DOHH2 (cell line): Measurements from ENCODE around the gene CLK3.
A peak's percentile ranks its signal among the peaks of the same experiment; 100 is the strongest.

Experiments used
- H3F3A ChIP-seq: fragments of 200-600 bp; sonication (generic), shearing (Covaris generic); 2 replicates; pipeline ENCODE4 v1.6.0; 2016; ENCODE audit warnings: antibody characterized with exemption, mild to moderate bottlenecking; ENCODE audit not compliant: control insufficient read depth, insufficient read depth
- H3K27ac ChIP-seq: fragments of 200-600 bp; sonication (generic); 2 replicates; pipeline ENCODE4 v1.5.1; 2014; ENCODE audit warnings: low read depth, mild to moderate bottlenecking, low read length, moderate library complexity
- H3K27me3 ChIP-seq: fragments of 200-600 bp; sonication (generic); 2 replicates; pipeline ENCODE4 v1.6.1; 2014; ENCODE audit warnings: mild to moderate bottlenecking, low read length, mixed read lengths; ENCODE audit not compliant: control insufficient read depth
- H3K36me3 ChIP-seq: fragments of 200-600 bp; sonication (generic); 2 replicates; pipeline ENCODE4 v1.6.1; 2014; ENCODE audit warnings: mild to moderate bottlenecking, low read length, moderate library complexity, mixed read lengths; ENCODE audit not compliant: control insufficient read depth
- H3K4me1 ChIP-seq: fragments of 200-600 bp; sonication (generic); 2 replicates; pipeline ENCODE4 v1.6.1; 2014; ENCODE audit warnings: mild to moderate bottlenecking, low read length, mixed read lengths; ENCODE audit not compliant: control insufficient read depth
- H3K4me2 ChIP-seq: fragments of 200-600 bp; sonication (generic); 2 replicates; pipeline ENCODE4 v1.6.0; 2014; ENCODE audit warnings: mild to moderate bottlenecking, low read length, moderate library complexity
- H3K4me3 ChIP-seq: fragments of 200-600 bp; sonication (generic); 2 replicates; pipeline ENCODE4 v1.5.1; 2014; ENCODE audit warnings: mild to moderate bottlenecking, low read length, mixed read lengths
- H3K79me2 ChIP-seq: fragments of 200-600 bp; sonication (generic); 2 replicates; pipeline ENCODE4 v1.6.1; 2014; ENCODE audit warnings: mild to moderate bottlenecking, low read length, mixed read lengths; ENCODE audit not compliant: control insufficient read depth
- H3K9me2 ChIP-seq: fragments of 200-600 bp; sonication (generic); replicated peaks from 2 replicates; pipeline ENCODE4 v1.6.1; 2014; ENCODE audit warnings: mild to moderate bottlenecking, low read length, mixed read lengths; ENCODE audit not compliant: control insufficient read depth
- H3K9me3 ChIP-seq: fragments of 200-600 bp; sonication (generic); 2 replicates; pipeline ENCODE4 v1.6.1; 2014; ENCODE audit warnings: antibody characterized with exemption, low read length, mixed read lengths; ENCODE audit not compliant: control insufficient read depth, insufficient read depth
- H4K20me1 ChIP-seq: fragments of 200-600 bp; sonication (generic); 2 replicates; pipeline ENCODE4 v1.6.0; 2014; ENCODE audit warnings: low read depth, mild to moderate bottlenecking, antibody characterized with exemption, low read length, moderate library complexity; ENCODE audit not compliant: control insufficient read depth, insufficient read depth
- EZH2phosphoT487 ChIP-seq: fragments of 200-600 bp; sonication (generic); IDR thresholded peaks from 2 replicates; pipeline ENCODE4 v1.6.1; 2017; ENCODE audit warnings: borderline replicate concordance, mild to moderate bottlenecking, antibody characterized with exemption, low read length, moderate library complexity, mixed read lengths
- TF ChIP-seq, protein P1 (sequence below): fragments of 200-600 bp; sonication (generic); IDR thresholded peaks from one replicate; pipeline ENCODE4 v1.5.1; 2014; ENCODE audit warnings: antibody characterized with exemption, mild to moderate bottlenecking, low read depth, low read length; ENCODE audit not compliant: poor library complexity, severe bottlenecking

Gene CLK3

DNA sequence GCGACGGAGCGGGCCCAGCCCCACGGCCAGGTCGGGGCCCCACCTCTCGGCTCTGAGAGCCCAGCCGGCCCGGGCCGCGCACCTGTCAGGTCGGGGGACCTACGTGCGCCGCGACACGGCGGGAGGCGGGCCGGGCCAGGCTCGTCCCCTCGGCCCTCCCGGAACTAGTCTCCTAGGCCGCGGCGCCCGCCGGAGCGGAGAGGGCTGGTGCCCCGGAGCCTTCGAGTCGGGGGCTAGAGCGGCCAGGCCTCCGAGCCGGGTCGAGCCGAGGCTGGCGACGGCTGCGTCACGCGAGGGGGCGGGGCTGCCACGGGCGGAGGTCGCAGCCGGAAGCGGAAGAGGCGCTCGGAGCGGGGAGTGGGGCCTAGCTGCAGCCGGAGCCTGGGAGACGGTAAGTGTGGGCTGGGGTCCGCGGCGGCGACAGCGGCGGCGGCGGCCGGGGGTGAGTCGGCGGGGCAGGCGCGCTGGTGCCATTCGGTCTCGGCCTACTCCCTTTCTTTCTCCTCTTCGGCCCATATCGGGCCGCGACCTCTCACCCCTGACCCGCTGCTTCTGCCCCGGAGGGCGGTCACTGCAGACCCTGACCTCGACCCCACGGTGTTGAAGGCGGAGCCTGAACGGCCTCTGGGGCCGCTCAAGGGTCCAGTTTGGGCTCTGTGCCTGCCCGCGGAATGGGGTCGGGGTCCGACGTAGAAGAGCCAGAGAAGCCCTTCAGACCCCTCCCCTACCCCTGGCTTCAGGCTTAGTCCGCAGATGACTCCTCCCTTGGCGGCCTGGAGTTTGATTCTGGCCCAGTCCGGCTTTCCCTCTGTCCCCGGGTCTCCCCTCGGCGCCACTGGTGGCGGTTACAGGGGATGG, at the start of gene CLK3:
CLK3 (plus strand) TSS at position 329 of the 858 bp plus-strand sequence. CDS start 3,361 bp downstream, outside the sequence.
- H3K9me2 ChIP-seq: no peaks in the 10 kb centered on the region
- peaks cover 24% of the 10 kb centered on the region for H3K4me1 ChIP-seq
- peaks cover 56% of the 10 kb centered on the region for H3K79me2 ChIP-seq
- H3K4me3 ChIP-seq: peak within 1 kb of the TSS; percentile 98
- TF ChIP-seq EZH2phosphoT487: no peak
- TF ChIP-seq, protein P1, sequence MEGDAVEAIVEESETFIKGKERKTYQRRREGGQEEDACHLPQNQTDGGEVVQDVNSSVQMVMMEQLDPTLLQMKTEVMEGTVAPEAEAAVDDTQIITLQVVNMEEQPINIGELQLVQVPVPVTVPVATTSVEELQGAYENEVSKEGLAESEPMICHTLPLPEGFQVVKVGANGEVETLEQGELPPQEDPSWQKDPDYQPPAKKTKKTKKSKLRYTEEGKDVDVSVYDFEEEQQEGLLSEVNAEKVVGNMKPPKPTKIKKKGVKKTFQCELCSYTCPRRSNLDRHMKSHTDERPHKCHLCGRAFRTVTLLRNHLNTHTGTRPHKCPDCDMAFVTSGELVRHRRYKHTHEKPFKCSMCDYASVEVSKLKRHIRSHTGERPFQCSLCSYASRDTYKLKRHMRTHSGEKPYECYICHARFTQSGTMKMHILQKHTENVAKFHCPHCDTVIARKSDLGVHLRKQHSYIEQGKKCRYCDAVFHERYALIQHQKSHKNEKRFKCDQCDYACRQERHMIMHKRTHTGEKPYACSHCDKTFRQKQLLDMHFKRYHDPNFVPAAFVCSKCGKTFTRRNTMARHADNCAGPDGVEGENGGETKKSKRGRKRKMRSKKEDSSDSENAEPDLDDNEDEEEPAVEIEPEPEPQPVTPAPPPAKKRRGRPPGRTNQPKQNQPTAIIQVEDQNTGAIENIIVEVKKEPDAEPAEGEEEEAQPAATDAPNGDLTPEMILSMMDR: no peak
- peaks cover 48% of the 10 kb centered on the region for H3K36me3 ChIP-seq
- peak within 1 kb of the TSS; percentile 79 for H3K27ac ChIP-seq
- 0 out of 2 replicates have a peak, but pooled peaks cover 7% of the 10 kb centered on the region for H3K27me3 ChIP-seq
- no peaks in the 10 kb centered on the region for H3K9me3 ChIP-seq
- H3F3A ChIP-seq: peaks cover 10% of the 10 kb centered on the region
- peak within 1 kb of the TSS; percentile 96 for H3K4me2 ChIP-seq
- H4K20me1 ChIP-seq: peaks cover 26% of the 10 kb centered on the region

DNA sequence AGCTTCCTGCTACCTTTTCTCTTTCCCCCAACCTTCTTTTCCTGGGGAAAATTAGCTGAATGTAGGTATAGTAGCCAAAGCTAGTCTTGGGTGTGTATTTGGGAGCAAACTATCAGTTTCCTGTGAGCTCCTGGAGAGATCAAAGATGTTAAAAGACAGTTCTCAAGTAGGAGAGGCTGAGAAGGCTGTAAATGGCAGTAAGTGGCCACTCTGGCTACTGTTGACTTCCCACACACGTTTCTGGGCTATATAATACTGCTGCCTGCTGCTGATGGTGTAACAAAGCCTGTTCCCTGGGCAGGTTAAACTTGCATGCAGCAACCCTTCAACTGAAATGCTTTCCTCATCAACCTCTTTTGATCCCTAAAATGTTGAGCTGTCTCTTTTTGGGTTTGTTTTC, 47.0 kb upstream of the CLK3 start:
- Histone ChIP-seq H3K27ac (no peak overlapping the region), H3K4me3 (no peak overlapping the region), H3K9me2 (no peaks in the 10 kb centered on the region), H3K79me2 (no peaks in the 10 kb centered on the region), H3K36me3 (no peaks in the 10 kb centered on the region), H3K27me3 (peaks cover 64% of the 10 kb centered on the region), H3K9me3 (no peaks in the 10 kb centered on the region), H3F3A (no peaks in the 10 kb centered on the region), H3K4me1 (no peaks in the 10 kb centered on the region), H3K4me2 (no peak overlapping the region), H4K20me1 (no peaks in the 10 kb centered on the region)
- no peak for TF ChIP-seq EZH2phosphoT487
- TF ChIP-seq, protein P1: no peak

DNA sequence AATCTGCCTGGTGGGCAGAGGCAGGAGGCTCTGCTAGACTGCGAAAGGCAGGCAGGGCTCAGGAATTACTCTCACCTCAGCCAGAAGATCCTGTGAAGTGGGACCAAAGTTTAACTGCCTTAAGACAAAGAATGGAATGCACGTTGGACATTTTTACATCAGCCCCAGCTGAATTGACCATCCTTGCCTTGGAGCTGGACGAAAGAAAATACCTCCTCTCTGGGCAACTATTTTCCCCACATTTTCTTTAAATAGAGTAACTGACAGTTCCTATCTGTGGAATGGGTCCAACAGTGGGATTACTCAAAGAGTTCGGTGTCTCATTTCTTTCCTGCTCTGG, 45.9 kb upstream of the CLK3 start:
- Histone ChIP-seq H3K27ac (no peak overlapping the region), H3K4me3 (no peak overlapping the region), H4K20me1 (no peaks in the 10 kb centered on the region), H3K9me3 (no peaks in the 10 kb centered on the region), H3K4me2 (no peak overlapping the region), H3F3A (no peaks in the 10 kb centered on the region), H3K9me2 (no peaks in the 10 kb centered on the region), H3K36me3 (no peaks in the 10 kb centered on the region), H3K79me2 (no peaks in the 10 kb centered on the region), H3K4me1 (no peaks in the 10 kb centered on the region), H3K27me3 (peaks cover 60% of the 10 kb centered on the region)
- TF ChIP-seq, protein P1: no peak
- TF ChIP-seq EZH2phosphoT487: no peak
